IPS-NIHi7 (cell line): ENCODE data around the gene FOSL1.
A peak's percentile ranks its signal among the peaks of the same experiment; 100 is the strongest.

Source experiments
- DNase-seq: peaks from one replicate; pipeline ENCODE4 v3.0.0; 2012; ENCODE audit warnings: mixed read lengths; ENCODE audit errors: extremely low spot score

FOSL1 gene

GRCh38 chr11:65919573-65920371, 19.6 kb upstream of the FOSL1 start:
- DNase-seq: peak; percentile 62

GRCh38 chr11:65919141-65919572, 19.0 kb upstream of the FOSL1 start, which contains the start of gene DRAP1:
DRAP1 (plus strand) TSS chr11:65919426; CDS start chr11:65919502, 76 bp downstream.
- DNase-seq: peak; percentile 97

GRCh38 chr11:65918211-65919140, 18.3 kb upstream of the FOSL1 start, which contains the start of gene C11orf68:
C11orf68 (minus strand) TSS chr11:65919062; CDS start chr11:65919031, 31 bp downstream.
- DNase-seq: no peak

GRCh38 chr11:65917434-65918210, 17.4 kb upstream of the FOSL1 start:
- peak; percentile 2 for DNase-seq

- no peak for DNase-seq
Observed at GRCh38 chr11:65917077-65917433, 16.9 kb upstream of the FOSL1 start.

- DNase-seq: no peak
Observed at GRCh38 chr11:65916391-65916790, 16.2 kb upstream of the FOSL1 start.

GRCh38 chr11:65915821-65916251, 15.6 kb upstream of the FOSL1 start:
- peak; percentile 68 for DNase-seq

GRCh38 chr11:65915101-65915820, 15.1 kb upstream of the FOSL1 start:
- DNase-seq: no peak

DNA sequence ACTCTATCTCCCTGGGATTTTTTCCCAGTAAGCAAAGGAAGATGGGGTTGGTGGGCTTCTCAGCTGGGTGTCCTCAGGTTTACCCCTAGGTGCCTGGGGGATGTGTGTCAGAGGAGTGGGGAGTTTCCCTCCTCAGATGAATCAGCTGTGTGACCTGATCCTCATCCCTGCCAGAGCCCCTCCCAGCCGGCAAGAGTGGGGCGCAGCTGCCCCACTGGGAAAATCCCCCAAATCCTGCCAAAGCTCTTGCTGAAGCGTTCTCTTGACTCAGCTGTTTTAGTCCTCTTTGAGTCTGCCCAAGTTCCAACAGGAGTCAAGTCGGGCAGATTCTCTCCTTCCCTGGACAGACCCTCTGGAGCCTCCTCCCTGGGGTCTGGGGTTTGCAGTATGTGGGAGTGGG, 12.7 kb upstream of the FOSL1 start:
- DNase-seq: peak; percentile 5

GRCh38 chr11:65911682-65912568, 11.7 kb upstream of the FOSL1 start:
- DNase-seq: peak; percentile 76

- DNase-seq: no peak
Observed at GRCh38 chr11:65907878-65908277, 7.7 kb upstream of the FOSL1 start.

GRCh38 chr11:65906602-65907001, 6.4 kb upstream of the FOSL1 start:
- DNase-seq: no peak

DNA sequence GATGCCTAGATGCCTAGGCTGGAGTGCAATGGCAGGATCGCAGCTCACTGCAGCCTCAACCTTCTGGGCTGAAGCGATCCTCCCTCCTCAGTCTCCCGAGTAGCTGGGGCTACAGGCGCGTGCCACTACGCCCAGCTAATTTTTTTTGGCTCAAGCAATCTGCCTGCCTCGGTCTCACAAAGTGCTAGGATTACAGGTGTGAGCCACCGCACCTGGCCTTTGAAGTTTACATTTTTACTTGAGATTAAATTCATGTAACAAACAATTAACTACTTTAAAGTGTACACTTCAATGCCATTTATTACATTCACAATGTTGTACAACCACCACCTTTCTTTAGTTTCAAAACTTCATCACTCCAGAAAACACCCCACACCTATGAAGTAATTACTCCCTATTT, 3.5 kb upstream of the FOSL1 start:
- no peak for DNase-seq

DNA sequence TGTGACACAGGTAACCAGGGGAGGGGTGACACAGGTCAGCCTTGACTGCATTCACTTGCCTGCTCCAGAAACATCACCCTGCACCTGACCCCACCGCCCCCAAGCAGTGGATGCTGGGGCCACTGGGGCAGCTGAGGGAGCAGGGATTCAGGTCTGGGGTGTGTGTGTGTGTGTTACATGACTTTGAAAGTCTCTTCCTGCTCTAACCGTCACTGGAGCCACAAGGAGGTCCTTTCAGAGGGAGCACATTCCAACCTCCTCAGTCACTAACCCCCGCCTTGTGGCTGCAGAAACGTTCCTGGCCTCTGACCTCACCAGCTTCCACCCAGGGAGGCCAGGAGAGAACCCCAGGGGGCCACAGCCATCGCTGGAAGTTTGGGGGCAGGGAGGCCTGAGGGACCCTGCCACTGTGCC, 2.9 kb upstream of the FOSL1 start:
- DNase-seq: peak; percentile 58

GRCh38 chr11:65900899-65901180, 652 bp upstream of the FOSL1 start:
- no peak for DNase-seq

- peak; percentile 53 for DNase-seq
Observed at GRCh38 chr11:65899356-65900124, 648 bp downstream of the FOSL1 start.

GRCh38 chr11:65898656-65899355, 1.4 kb downstream of the FOSL1 start:
- DNase-seq: no peak

DNA sequence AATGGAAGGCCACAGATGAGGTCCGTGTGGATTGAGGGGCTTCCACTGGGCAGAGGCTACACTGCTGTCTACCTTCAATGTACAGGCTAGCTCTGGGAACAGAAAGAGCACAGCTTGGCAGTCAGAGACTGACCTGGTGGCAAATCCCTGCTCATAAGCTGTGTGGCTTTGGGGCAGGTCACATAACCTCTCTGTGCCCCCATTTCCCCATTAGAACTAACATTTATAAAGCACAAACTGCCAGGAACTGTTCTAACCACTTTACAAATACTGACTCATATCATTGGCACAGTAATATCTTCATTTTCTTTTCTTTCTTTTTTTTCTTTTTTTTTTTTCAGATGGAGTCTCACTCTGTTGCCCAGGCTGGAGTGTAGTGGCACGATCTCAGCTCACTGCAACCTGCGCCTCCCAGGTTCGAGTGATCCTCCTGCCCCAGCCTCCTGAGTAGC, 3.1 kb downstream of the FOSL1 start:
- DNase-seq: no peak
